ENCODE results near the gene RPN2. TPM values are rescaled to one million over a fixed set of nuclear protein-coding genes. Genes with fewer than 3 reads are reported as not detected.

Gene RPN2
- total RNA-seq, 1 experiment from 2014 or later, result 234 TPM

GRCh38 chr20:37273988-37274387 is 94.9 kb downstream of the RPN2 start:
- no peak overlapping the region for H2AK5ac ChIP-seq (ENCODE audit: insufficient read length, low read length)
- Mint-ChIP-seq H3K9me3 (peaks cover 0 to 2% of the 10 kb centered on the region in 2 experiments; a peak in 3 of 5 replicates), H3K27me3 (ENCODE audit: low read depth) (peaks cover 2% of the 10 kb centered on the region; the same call in 1 of the 2 replicates), H3K4me3 (no peak overlapping the region), H3K36me3 (ENCODE audit: insufficient read depth in 1 of 3, low read depth in 3 of 3) (no peaks in the 10 kb centered on the region), H3K4me1 (peaks cover 13 to 24% of the 10 kb centered on the region in 2 experiments), H3K27ac (no peak overlapping the region; a peak in 1 of 7 replicates)
- no peaks in the 10 kb centered on the region for H4K20me1 ChIP-seq (ENCODE audit: control insufficient read depth, insufficient read depth, insufficient read length)
- H3K27ac ChIP-seq (ENCODE audit: insufficient read length, low read depth, low read length), result no peak overlapping the region
- H2BK20ac ChIP-seq (ENCODE audit: low read depth, low read length, poor library complexity, severe bottlenecking), result no peak overlapping the region
- no peak overlapping the region for H3K9ac ChIP-seq (ENCODE audit: extremely low read depth, insufficient read length, low read length)
- no peak overlapping the region for H4K5ac ChIP-seq (ENCODE audit: insufficient read length, low read depth, low read length)
- no peak overlapping the region for H2BK12ac ChIP-seq (ENCODE audit: insufficient read length, low read depth, low read length)
- no peak overlapping the region for H3K18ac ChIP-seq (ENCODE audit: insufficient read length, low read depth, low read length)
- H3K23ac ChIP-seq (ENCODE audit: insufficient read length, low read depth, low read length), result no peak overlapping the region
- no peaks in the 10 kb centered on the region for H3K27me3 ChIP-seq (ENCODE audit: insufficient read depth, low read length)
- no peak overlapping the region for H2AFZ ChIP-seq (ENCODE audit: low read length)
- no peak for DNase-seq
- no peaks in the 10 kb centered on the region for H3K79me2 ChIP-seq (ENCODE audit: insufficient read depth, low read length)
- H3T11ph ChIP-seq (ENCODE audit: low read length), result no peak overlapping the region
- no peaks in the 10 kb centered on the region for H3K23me2 ChIP-seq (ENCODE audit: insufficient read length, low read depth, low read length, poor library complexity, severe bottlenecking)
- H2BK120ac ChIP-seq (ENCODE audit: low read depth, low read length, poor library complexity, severe bottlenecking), result no peak overlapping the region
- no peak overlapping the region for H3K14ac ChIP-seq (ENCODE audit: insufficient read depth, low read length)
- no CpG with 5 or more reads among the region's 1 CpG for WGBS (ENCODE audit: extremely low coverage, insufficient read length, low lambda C conversion rate)
- TF ChIP-seq CTCF (conservative IDR thresholded peaks at IDR 0.05), result no peak
- no peak overlapping the region for H2BK5ac ChIP-seq (ENCODE audit: insufficient read length, low read length)
- H4K8ac ChIP-seq (replicated peaks; ENCODE audit: insufficient read length, low read depth, low read length), result no peak overlapping the region
- no peak overlapping the region for H3K4me2 ChIP-seq (ENCODE audit: insufficient read depth, insufficient read length, low read length)
- H3K9me3 ChIP-seq (ENCODE audit: control insufficient read depth, low read depth, low read length), result no peaks in the 10 kb centered on the region
- H3K79me1 ChIP-seq (ENCODE audit: insufficient read depth, low read depth, low read length, poor library complexity, severe bottlenecking), result no peaks in the 10 kb centered on the region
- H3K4ac ChIP-seq (ENCODE audit: low read depth, low read length), result no peak overlapping the region
- no peaks in the 10 kb centered on the region for H3K4me1 ChIP-seq (ENCODE audit: insufficient read depth, low read length)
- no peak overlapping the region for H4K91ac ChIP-seq (ENCODE audit: insufficient read length, low read depth, low read length)
- H2BK15ac ChIP-seq (ENCODE audit: low read depth, low read length), result no peak overlapping the region
- no peak overlapping the region for H3K56ac ChIP-seq (ENCODE audit: insufficient read length, low read depth, low read length)
